ENCODE measurements around the gene RNF150. TPM values are rescaled to one million over a fixed set of nuclear protein-coding genes. Genes with fewer than 3 reads are reported as not detected.

Gene RNF150
- total RNA-seq, 2 experiments from 2014 or later = not detected

DNA sequence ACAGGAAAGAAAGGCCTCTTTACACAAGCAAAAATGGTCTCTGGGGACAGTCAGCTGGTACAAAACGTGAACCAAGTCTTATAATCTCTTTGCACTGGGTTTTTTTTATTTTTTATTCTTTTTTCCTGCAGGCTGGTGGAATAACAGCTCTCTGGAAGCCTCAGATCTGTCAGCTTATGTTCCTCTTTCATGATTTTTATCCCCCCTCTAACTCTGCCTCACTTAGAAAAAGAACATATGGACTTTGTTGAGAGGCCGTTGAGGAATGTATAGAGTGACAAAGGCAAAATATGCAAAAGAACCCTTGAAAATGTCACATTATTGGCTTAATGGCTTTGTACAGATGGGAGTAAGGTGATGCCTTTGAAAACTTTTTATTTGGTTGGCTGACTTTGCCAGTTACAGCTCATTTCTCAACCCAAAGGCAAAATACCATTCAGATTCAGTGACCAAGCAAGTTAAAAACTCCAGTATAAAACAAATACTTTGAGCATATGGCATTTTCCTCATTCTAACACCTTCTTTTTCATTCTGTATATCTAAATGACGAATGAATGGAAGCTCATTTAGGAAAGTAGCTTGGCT, 111.1 kb downstream of the RNF150 start:
- Mint-ChIP-seq H3K27ac (no peak overlapping the region), H3K4me3 (no peak overlapping the region), H3K9me3 (no peaks in the 10 kb centered on the region), H3K27me3 (no peaks in the 10 kb centered on the region), H3K4me1 (no peaks in the 10 kb centered on the region), H3K36me3 (ENCODE audit: low read depth) (no peaks in the 10 kb centered on the region)
- POLR2A ChIA-PET = no interaction called here
- CTCF ChIA-PET = no interaction called here
- DNase-seq = no peak

DNA sequence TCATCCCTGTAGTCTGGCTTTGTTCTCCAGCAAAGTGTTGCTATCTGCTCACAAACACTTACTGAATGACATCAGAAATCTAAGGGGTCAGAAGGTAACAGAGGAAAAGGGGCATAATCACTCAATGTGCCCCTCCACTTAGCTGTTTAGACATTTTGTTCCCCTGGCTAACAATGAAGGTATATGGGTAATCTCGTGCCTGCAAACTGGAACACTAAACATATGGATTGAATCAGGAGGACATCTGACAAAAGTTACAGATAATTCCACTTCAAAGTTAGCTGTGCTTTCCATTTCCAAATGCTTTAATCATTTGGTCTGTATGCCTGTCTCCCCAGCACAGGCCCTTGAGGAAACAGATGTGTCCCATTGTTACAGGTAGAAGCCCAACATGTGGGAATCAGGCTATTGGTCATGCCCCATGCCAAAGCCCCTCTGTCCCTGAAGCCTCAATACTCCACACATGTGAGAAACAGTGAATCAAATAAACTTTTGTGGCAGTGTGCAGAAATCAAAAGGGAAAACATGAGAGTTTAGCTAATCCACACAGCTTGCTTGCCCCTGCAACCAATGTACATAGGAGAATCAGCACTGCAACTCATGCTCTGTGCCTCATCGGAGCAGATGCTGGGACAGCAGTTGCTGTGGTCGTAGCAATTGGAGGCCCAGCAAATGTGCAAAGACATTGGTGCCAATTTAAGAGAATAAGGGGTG, 111.7 kb downstream of the RNF150 start:
- no peaks in the 10 kb centered on the region for H3K4me1 Mint-ChIP-seq
- H3K9me3 Mint-ChIP-seq = no peaks in the 10 kb centered on the region
- H3K27ac Mint-ChIP-seq = no peak overlapping the region
- ChIA-PET POLR2A (no interaction called here), CTCF (no interaction called here)
- no peaks in the 10 kb centered on the region for H3K36me3 Mint-ChIP-seq (ENCODE audit: low read depth)
- DNase-seq = no peak
- no peak overlapping the region for H3K4me3 Mint-ChIP-seq
- no peaks in the 10 kb centered on the region for H3K27me3 Mint-ChIP-seq

DNA sequence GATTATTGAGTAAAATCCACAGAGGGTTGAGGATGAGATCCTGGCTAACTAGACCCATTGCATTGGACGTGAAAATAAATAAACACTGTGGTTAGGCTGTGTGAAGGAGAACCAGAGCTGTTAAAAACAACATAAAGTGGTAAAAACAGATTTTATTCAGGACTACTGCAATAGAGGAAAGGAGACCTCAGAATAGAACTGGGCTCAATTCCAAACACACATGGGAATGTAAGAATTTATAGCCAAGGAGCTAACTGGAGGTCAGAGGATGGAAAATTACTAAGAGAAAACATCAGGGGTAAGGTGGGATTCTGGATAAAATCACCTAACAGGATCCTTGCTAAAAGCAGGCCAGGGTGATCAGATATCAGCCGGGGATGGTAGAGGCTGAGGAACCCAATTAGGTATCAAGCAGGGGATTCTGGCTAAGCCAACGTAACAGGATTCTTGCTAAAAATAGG, 112.4 kb downstream of the RNF150 start:
- Mint-ChIP-seq H3K9me3 (no peaks in the 10 kb centered on the region), H3K4me3 (no peak overlapping the region), H3K36me3 (ENCODE audit: low read depth) (no peaks in the 10 kb centered on the region), H3K27ac (no peak overlapping the region), H3K4me1 (no peaks in the 10 kb centered on the region), H3K27me3 (no peaks in the 10 kb centered on the region)
- CTCF ChIA-PET = no interaction called here
- POLR2A ChIA-PET = no interaction called here
- DNase-seq = no peak

GRCh38 chr4:141019768-141020167, 113.5 kb downstream of the RNF150 start:
- no peaks in the 10 kb centered on the region for H3K36me3 Mint-ChIP-seq (ENCODE audit: low read depth)
- H3K4me1 Mint-ChIP-seq = no peaks in the 10 kb centered on the region
- ChIA-PET CTCF (no interaction called here), POLR2A (no interaction called here)
- H3K27me3 Mint-ChIP-seq = no peaks in the 10 kb centered on the region
- DNase-seq = no peak
- H3K4me3 Mint-ChIP-seq = no peak overlapping the region
- H3K9me3 Mint-ChIP-seq = no peaks in the 10 kb centered on the region
- H3K27ac Mint-ChIP-seq = no peak overlapping the region

- Mint-ChIP-seq H3K36me3 (ENCODE audit: low read depth) (no peaks in the 10 kb centered on the region), H3K4me1 (no peaks in the 10 kb centered on the region), H3K4me3 (no peak overlapping the region), H3K27ac (no peak overlapping the region), H3K9me3 (no peaks in the 10 kb centered on the region), H3K27me3 (no peaks in the 10 kb centered on the region)
- POLR2A ChIA-PET = no interaction called here
- DNase-seq = no peak
- CTCF ChIA-PET = no interaction called here
Observed at GRCh38 chr4:141016117-141016798, 117.0 kb downstream of the RNF150 start.

- CTCF ChIA-PET = no interaction called here
Observed at GRCh38 chr4:141013899-141014298, 119.4 kb downstream of the RNF150 start.

DNA sequence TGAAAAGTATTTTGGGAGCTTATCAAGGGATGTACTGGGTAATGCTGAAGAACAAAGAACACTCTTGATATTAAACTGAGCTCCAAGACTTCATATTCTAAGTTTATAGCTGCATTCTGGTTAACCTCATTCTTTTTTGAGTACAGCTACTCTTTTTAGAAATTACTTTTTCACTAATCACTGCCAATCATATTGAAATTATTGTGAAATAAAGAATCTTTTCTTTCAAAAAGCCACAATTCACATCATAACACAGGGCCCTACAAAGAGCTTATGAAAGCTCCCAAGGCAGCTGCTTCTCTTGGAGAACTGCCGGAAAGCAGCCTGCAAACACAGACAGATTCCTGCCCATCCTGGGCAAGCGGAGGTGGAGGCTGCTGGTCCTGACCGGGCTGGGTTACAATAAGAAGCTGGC, 121.4 kb downstream of the RNF150 start:
- Mint-ChIP-seq H3K4me3 (no peak overlapping the region), H3K27ac (no peak overlapping the region), H3K27me3 (no peaks in the 10 kb centered on the region), H3K36me3 (ENCODE audit: low read depth) (no peaks in the 10 kb centered on the region), H3K4me1 (no peaks in the 10 kb centered on the region), H3K9me3 (no peaks in the 10 kb centered on the region)
- ChIA-PET POLR2A (no interaction called here), CTCF (no interaction called here)
- DNase-seq = no peak

More at GRCh38 chr4:141013899-141014298, 119.4 kb downstream of the RNF150 start:
- H3K4me1 Mint-ChIP-seq = no peaks in the 10 kb centered on the region
- H3K27ac Mint-ChIP-seq = no peak overlapping the region
- no peak for DNase-seq
- no peaks in the 10 kb centered on the region for H3K9me3 Mint-ChIP-seq
- H3K27me3 Mint-ChIP-seq = no peaks in the 10 kb centered on the region
- no peaks in the 10 kb centered on the region for H3K36me3 Mint-ChIP-seq (ENCODE audit: low read depth)
- POLR2A ChIA-PET = no interaction called here
- H3K4me3 Mint-ChIP-seq = no peak overlapping the region

DNA sequence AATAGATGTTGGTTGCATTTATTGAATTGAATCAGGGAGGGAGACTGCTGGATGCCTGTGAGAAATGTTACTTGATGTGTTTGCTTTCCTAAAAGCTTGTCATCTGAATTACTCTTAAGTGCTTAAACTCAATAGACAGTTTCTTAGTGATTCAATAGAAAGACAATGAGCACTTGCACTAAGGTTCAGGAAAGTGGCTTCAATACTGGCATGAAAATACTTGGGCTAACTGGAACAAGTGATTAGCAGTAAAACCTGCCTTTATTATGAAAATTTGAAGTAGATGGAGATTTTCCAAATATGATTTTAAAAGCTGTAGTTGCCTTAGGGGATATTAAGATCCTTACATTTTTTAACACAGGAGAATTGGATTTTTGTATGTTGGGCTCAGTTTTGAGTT, 123.3 kb downstream of the RNF150 start:
- Mint-ChIP-seq H3K27me3 (no peaks in the 10 kb centered on the region), H3K9me3 (no peaks in the 10 kb centered on the region), H3K4me1 (no peaks in the 10 kb centered on the region), H3K27ac (no peak overlapping the region), H3K4me3 (no peak overlapping the region), H3K36me3 (ENCODE audit: low read depth) (no peaks in the 10 kb centered on the region)
- ChIA-PET CTCF (no interaction called here), POLR2A (no interaction called here)
- no peak for DNase-seq

- ChIA-PET CTCF (no interaction called here), POLR2A (no interaction called here)
- Mint-ChIP-seq H3K27ac (no peak overlapping the region), H3K9me3 (no peaks in the 10 kb centered on the region), H3K4me3 (no peak overlapping the region), H3K27me3 (no peaks in the 10 kb centered on the region), H3K36me3 (ENCODE audit: low read depth) (no peaks in the 10 kb centered on the region), H3K4me1 (no peaks in the 10 kb centered on the region)
- no peak for DNase-seq
Observed at GRCh38 chr4:141009129-141009528, 124.1 kb downstream of the RNF150 start.

DNA sequence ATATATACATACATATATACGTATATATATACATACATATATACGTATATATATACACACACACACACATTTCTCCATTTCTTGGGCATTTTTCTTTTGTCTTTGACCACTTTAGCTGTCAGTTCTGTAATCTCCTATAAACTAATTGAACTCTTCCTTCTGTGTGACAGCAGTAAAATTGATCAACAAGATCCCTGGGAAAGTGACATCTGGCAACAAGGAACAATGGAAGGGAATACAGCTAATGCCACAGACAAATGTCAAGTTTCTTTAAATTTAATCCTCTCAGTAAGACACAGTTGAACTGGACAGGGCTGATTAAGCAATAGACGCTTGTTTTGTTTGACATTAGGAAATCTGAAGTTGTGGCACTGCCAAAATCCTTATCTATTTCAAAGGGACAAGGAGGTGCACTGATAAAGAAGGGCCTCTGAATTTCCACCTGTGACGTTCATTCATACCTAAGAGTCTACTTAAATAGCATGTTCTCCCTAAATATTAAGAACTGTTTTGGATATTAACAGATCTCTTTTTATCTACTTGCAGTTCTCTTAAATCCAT, 126.9 kb downstream of the RNF150 start:
- Mint-ChIP-seq H3K4me1 (no peaks in the 10 kb centered on the region), H3K27me3 (no peaks in the 10 kb centered on the region), H3K9me3 (no peaks in the 10 kb centered on the region), H3K36me3 (ENCODE audit: low read depth) (no peaks in the 10 kb centered on the region), H3K4me3 (no peak overlapping the region), H3K27ac (no peak overlapping the region)
- ChIA-PET CTCF (no interaction called here), POLR2A (no interaction called here)
- no peak for DNase-seq

DNA sequence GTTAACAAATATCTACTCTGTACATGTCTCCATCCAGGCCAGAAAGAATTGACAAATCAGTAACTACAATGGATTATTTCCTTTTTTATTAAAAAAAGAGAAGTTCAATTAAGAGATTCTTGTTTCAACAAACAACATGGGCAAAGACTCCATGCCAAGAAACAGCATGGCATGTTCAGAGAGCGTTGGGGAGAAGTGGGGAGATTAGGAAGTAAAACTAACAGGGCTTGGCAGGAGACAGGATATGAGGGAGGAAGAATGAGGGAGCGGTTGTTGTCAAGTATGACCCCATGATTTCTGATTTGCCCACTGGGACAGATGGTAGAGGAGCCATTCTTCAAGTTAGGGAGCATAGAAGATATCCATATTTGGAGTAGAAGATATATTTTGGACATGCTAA, 128.4 kb downstream of the RNF150 start:
- no peak overlapping the region for H3K27ac Mint-ChIP-seq
- no peaks in the 10 kb centered on the region for H3K27me3 Mint-ChIP-seq
- H3K36me3 Mint-ChIP-seq (ENCODE audit: low read depth) = no peaks in the 10 kb centered on the region
- DNase-seq = no peak
- H3K4me1 Mint-ChIP-seq = no peaks in the 10 kb centered on the region
- no peaks in the 10 kb centered on the region for H3K9me3 Mint-ChIP-seq
- no peak overlapping the region for H3K4me3 Mint-ChIP-seq
- ChIA-PET POLR2A (no interaction called here), CTCF (no interaction called here)

GRCh38 chr4:141003193-141003592, 130.1 kb downstream of the RNF150 start:
- H3K9me3 Mint-ChIP-seq = no peaks in the 10 kb centered on the region
- H3K27me3 Mint-ChIP-seq = no peaks in the 10 kb centered on the region
- POLR2A ChIA-PET = no interaction called here
- no peaks in the 10 kb centered on the region for H3K4me1 Mint-ChIP-seq
- CTCF ChIA-PET = no interaction called here
- DNase-seq = no peak
- no peak overlapping the region for H3K4me3 Mint-ChIP-seq
- no peak overlapping the region for H3K27ac Mint-ChIP-seq
- no peaks in the 10 kb centered on the region for H3K36me3 Mint-ChIP-seq (ENCODE audit: low read depth)

DNA sequence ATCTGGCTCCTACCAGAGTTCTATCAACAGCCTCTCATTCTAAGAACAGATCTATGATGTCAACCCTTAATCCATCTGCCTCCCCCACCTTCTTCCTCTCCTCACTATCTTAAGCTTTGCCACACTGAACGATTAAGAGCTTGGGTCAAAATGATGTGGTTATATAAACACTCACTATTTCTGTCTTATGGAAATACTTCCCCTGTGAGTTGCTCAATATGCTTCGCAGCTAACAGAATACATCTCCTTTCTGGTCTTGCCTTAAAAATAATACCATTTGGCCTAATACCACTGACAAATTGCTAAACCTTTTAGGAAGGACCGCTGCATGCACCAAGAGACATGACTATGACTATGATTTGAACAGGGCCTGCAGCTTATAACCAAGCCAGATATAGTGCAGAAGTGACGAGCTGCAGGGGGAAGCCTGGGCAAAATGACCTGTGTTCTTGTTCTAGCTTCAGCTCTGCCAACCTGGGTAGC, 130.9 kb downstream of the RNF150 start:
- no peaks in the 10 kb centered on the region for H3K4me1 Mint-ChIP-seq
- ChIA-PET POLR2A (no interaction called here), CTCF (no interaction called here)
- H3K27me3 Mint-ChIP-seq = no peaks in the 10 kb centered on the region
- no peak for DNase-seq
- no peaks in the 10 kb centered on the region for H3K36me3 Mint-ChIP-seq (ENCODE audit: low read depth)
- no peak overlapping the region for H3K4me3 Mint-ChIP-seq
- no peak overlapping the region for H3K27ac Mint-ChIP-seq
- H3K9me3 Mint-ChIP-seq = no peaks in the 10 kb centered on the region

GRCh38 chr4:140996766-140997165, 136.5 kb downstream of the RNF150 start:
- Mint-ChIP-seq H3K27me3 (no peaks in the 10 kb centered on the region), H3K4me1 (no peaks in the 10 kb centered on the region), H3K9me3 (no peaks in the 10 kb centered on the region), H3K4me3 (no peak overlapping the region), H3K36me3 (ENCODE audit: low read depth) (no peaks in the 10 kb centered on the region), H3K27ac (no peak overlapping the region)
- ChIA-PET CTCF (no interaction called here), POLR2A (no interaction called here)
- DNase-seq = no peak
